A549 treated with Mapracorat at 1 μM for 4 hours (cell line): ENCODE results near the gene ASGR2. TPM values are rescaled to one million over a fixed set of nuclear protein-coding genes. Genes with fewer than 3 reads are reported as not detected.

Experiments used
- total RNA-seq: library from RNA; stranded (reverse); fragments of 200-300 nt; extraction: Qiagen RNA extraction; gene quantifications from 5 replicates; pipeline ENCODE4 v1.2.3, GENCODE V29; 2022

The ASGR2 gene
- 0.19 TPM in 1 of 5 replicates, not detected in the others for total RNA-seq

GRCh38 chr17:7114241-7114874, at the start of gene ASGR2:
TSS of gene ASGR2 (minus strand) at chr17:7114822. CDS start at chr17:7114240, 582 bp downstream.

GRCh38 chr17:7079581-7080455, 34.8 kb downstream of the ASGR2 start, which contains the start of gene CLEC10A:
TSS of gene CLEC10A (minus strand) at chr17:7080251. CDS start at chr17:7078812, 1,439 bp downstream.

Other genes starting within 250 kb of the ASGR2 start
- gene ALOX12, start 118.8 kb downstream of the ASGR2 start, total RNA-seq, result not detected in 5 replicates
- gene RNASEK, start 102.2 kb downstream of the ASGR2 start, total RNA-seq, result 415 to 498 TPM (median 447 TPM) in 5 replicates
- gene BCL6B, start 91.8 kb downstream of the ASGR2 start, total RNA-seq, result not detected in 5 replicates
- gene SLC16A13, start 78.8 kb downstream of the ASGR2 start, total RNA-seq, result 7.4 to 9.1 TPM (median 8.8 TPM) in 5 replicates
- gene SLC16A11, start 70.7 kb downstream of the ASGR2 start, total RNA-seq, result not detected in 5 replicates
- not detected in 5 replicates for gene CLEC10A, start 34.6 kb downstream of the ASGR2 start, total RNA-seq
- 0.77 to 1.3 TPM (median 1.0 TPM) in 5 replicates for gene ASGR1, start 64.5 kb upstream of the ASGR2 start, total RNA-seq
- 6.2 to 7.8 TPM (median 6.7 TPM) in 5 replicates for gene DLG4, start 105.0 kb upstream of the ASGR2 start, total RNA-seq
- gene ACADVL, start 105.1 kb upstream of the ASGR2 start, total RNA-seq, result 329 to 477 TPM (median 426 TPM) in 5 replicates
- gene DVL2, start 119.7 kb upstream of the ASGR2 start, total RNA-seq, result 30.2 to 44.4 TPM (median 41.9 TPM) in 5 replicates
- 86.3 to 101 TPM (median 94.7 TPM) in 5 replicates for gene PHF23, start 124.6 kb upstream of the ASGR2 start, total RNA-seq
- gene GABARAP, start 127.6 kb upstream of the ASGR2 start, total RNA-seq, result 638 to 781 TPM (median 668 TPM) in 5 replicates
- 213 to 239 TPM (median 227 TPM) in 5 replicates for gene CTDNEP1, start 136.9 kb upstream of the ASGR2 start, total RNA-seq
- 128 to 149 TPM (median 131 TPM) in 5 replicates for gene ELP5, start 137.4 kb upstream of the ASGR2 start, total RNA-seq
- gene CLDN7, start 147.7 kb upstream of the ASGR2 start, total RNA-seq, result 1.5 to 3.0 TPM (median 2.0 TPM) in 5 replicates
- 0.28 to 0.57 TPM (median 0.35 TPM) in 5 replicates for gene SLC2A4, start 166.9 kb upstream of the ASGR2 start, total RNA-seq
- 0.35 to 0.65 TPM (median 0.56 TPM) in 5 replicates for gene YBX2, start 179.8 kb upstream of the ASGR2 start, total RNA-seq
- gene EIF5A, start 192.8 kb upstream of the ASGR2 start, total RNA-seq, result 1,593 to 1,803 TPM (median 1,704 TPM) in 5 replicates
- gene GPS2, start 200.5 kb upstream of the ASGR2 start, total RNA-seq, result 92.1 to 108 TPM (median 95.9 TPM) in 5 replicates
- gene NEURL4, start 214.5 kb upstream of the ASGR2 start, total RNA-seq, result 22.4 to 41.3 TPM (median 31.1 TPM) in 5 replicates
- gene ACAP1, start 221.7 kb upstream of the ASGR2 start, total RNA-seq, result 2.7 to 6.9 TPM (median 5.1 TPM) in 5 replicates
- gene KCTD11, start 237.3 kb upstream of the ASGR2 start, total RNA-seq, result 11.0 to 13.1 TPM (median 11.3 TPM) in 5 replicates
- not detected in 5 replicates for gene TMEM95, start 240.3 kb upstream of the ASGR2 start, total RNA-seq